Aorta (tissue), 5 donors: ENCODE results near the gene PRKAG1. TPM values are rescaled to one million over a fixed set of nuclear protein-coding genes. Genes with fewer than 3 reads are reported as not detected.

Experiments used
- ATAC-seq: fragments of 200-7000 bp; cut with Tn5 transposase; one replicate; pipeline ENCODE4 v1.9.1; 2022; ENCODE audit warnings: moderate library complexity; ENCODE audit not compliant: low FRiP score
- DNase-seq, 2 donors: peaks; one replicate each; pipeline ENCODE4 v3.0.0-alpha.2; 2020
- H3K27ac ChIP-seq, 2 donors: one replicate each; pipeline ENCODE4 v1.5.1; 2013; ENCODE audit warnings: low read length in 2 of 2, mild to moderate bottlenecking in 2 of 2, moderate library complexity in 2 of 2, control low read depth in 1 of 2, inconsistent platforms in 1 of 2, low read depth in 1 of 2
- H3K27me3 ChIP-seq, 2 donors: one replicate each; pipeline ENCODE4 v1.6.1; 2013; ENCODE audit warnings: control low read depth in 1 of 2, low read length in 1 of 2, mild to moderate bottlenecking in 1 of 2, moderate library complexity in 1 of 2; ENCODE audit not compliant: insufficient read depth in 2 of 2, control insufficient read depth in 1 of 2
- H3K36me3 ChIP-seq, 2 donors: one replicate each; pipeline ENCODE4 v1.6.1; 2013; ENCODE audit warnings: control low read depth in 1 of 2, low read length in 1 of 2, mild to moderate bottlenecking in 1 of 2; ENCODE audit not compliant: insufficient read depth in 2 of 2, control insufficient read depth in 1 of 2
- H3K4me1 ChIP-seq, 2 donors: one replicate each; pipeline ENCODE4 v1.6.1; 2013; ENCODE audit warnings: low read length in 2 of 2, control low read depth in 1 of 2, mild to moderate bottlenecking in 1 of 2, moderate library complexity in 1 of 2; ENCODE audit not compliant: insufficient read depth in 2 of 2, control insufficient read depth in 1 of 2
- H3K4me3 ChIP-seq, 2 donors: one replicate each; pipeline ENCODE4 v1.5.1; 2013; ENCODE audit warnings: low read length in 2 of 2, control low read depth in 1 of 2, mild to moderate bottlenecking in 1 of 2
- H3K9me3 ChIP-seq: one replicate; pipeline ENCODE4 v1.6.1; 2013; ENCODE audit warnings: mild to moderate bottlenecking, low read length; ENCODE audit not compliant: control insufficient read depth
- WGBS, 2 donors: extraction: QIAGEN DNeasy Blood & Tissue Kit; methylation state at CpG; one replicate each; pipeline ENCODE4 v1.1.7; 2013; 5-methylcytosine and 5-hydroxymethylcytosine counted together
- intact Hi-C, 2 donors: fragments of 100-400 bp; cut with DNase I; formaldehyde crosslinking; loops; one replicate each; pipeline versions ENCODE4 v1.14.2 to v1.15.0; 2022
- polyA plus RNA-seq, 2 donors: library from polyadenylated mRNA; stranded (reverse); fragments of 200-250 nt; gene quantifications; one replicate each; pipeline ENCODE4 v1.2.3, GENCODE V29; 2013
- total RNA-seq, 2 donors: library from RNA; stranded (reverse); fragmentation: NEBNext Ultra II Directional; extraction: Animal tissue kit (Norgen Biotek cat#: 25700); gene quantifications; one replicate each; pipeline ENCODE4 v1.2.1, GENCODE V29; 2021
- donor health status: healthy with polysubstance abuse.
- donor health status: Bipolar disorder and iron deficiency.
- donor health status: DM: no; HTN: no; CAD: no.
- donor health status: DM: no; HTN: no; CAD: no.
- donor health status: DM: yes; HTN: yes; CAD: no.

The PRKAG1 gene
- total and polyA plus RNA-seq, 4 donors: 44.8 to 57.1 (median 49.3) TPM

GRCh38 chr12:48997719-48998496, 20.7 kb downstream of the PRKAG1 start:
- H3K4me3 ChIP-seq: peak overlapping the region; percentile 8 to 63
- H3K9me3 ChIP-seq: no peaks in the 10 kb centered on the region
- H3K27me3 ChIP-seq: no peaks in the 10 kb centered on the region
- H3K36me3 ChIP-seq: peaks cover 0 to 8% of the 10 kb centered on the region in 2 donors
- H3K27ac ChIP-seq: no peak overlapping the region
- intact Hi-C loops: loop anchor here in 1 of 2 donors (10.0 kb wide), 1 partner anchor 143 kb away; the partner anchor contains the start of gene DDX23
- WGBS, 2 donors: 4% methylated on average over 43 to 57 of the region's 57 CpGs
- no peaks in the 10 kb centered on the region for H3K4me1 ChIP-seq
- DNase-seq: peak in 1 of 2 donors; percentile 54
- ATAC-seq: peak; percentile 23

- intact Hi-C loops: loop anchor here in 1 of 2 donors (10.0 kb wide), 1 partner anchor 142 kb away; the partner anchor contains the start of gene DDX23
- H3K27ac ChIP-seq: no peak overlapping the region
- 18 to 21% methylated on average over 71 of the region's 71 CpGs for WGBS, 2 donors
These were observed 21.5 kb downstream of the PRKAG1 start for GRCh38 chr12:48996794-48997718.

GRCh38 chr12:48995086-48995879, 23.3 kb downstream of the PRKAG1 start:
- Histone ChIP-seq H3K27ac (no peak overlapping the region), H3K4me1 (no peaks in the 10 kb centered on the region), H3K27me3 (no peaks in the 10 kb centered on the region), H3K9me3 (no peaks in the 10 kb centered on the region), H3K4me3 (no peak overlapping the region), H3K36me3 (no peaks in the 10 kb centered on the region)
- peak; percentile 88 to 92 for DNase-seq
- WGBS, 2 donors: 4 to 6% methylated on average over 32 of the region's 32 CpGs
- ATAC-seq: peak; percentile 90
- intact Hi-C loops: loop anchor here in 1 of 2 donors (10.0 kb wide), 1 partner anchor 140 kb away; the partner anchor contains the start of gene DDX23

More at GRCh38 chr12:48996794-48997718, 21.5 kb downstream of the PRKAG1 start:
- DNase-seq (peak; percentile 85 to 93), ATAC-seq (peak; percentile 70)
- H3K36me3 ChIP-seq: peaks cover 0 to 4% of the 10 kb centered on the region in 2 donors
- no peaks in the 10 kb centered on the region for H3K9me3 ChIP-seq
- no peaks in the 10 kb centered on the region for H3K4me1 ChIP-seq
- H3K4me3 ChIP-seq: no peak overlapping the region
- no peaks in the 10 kb centered on the region for H3K27me3 ChIP-seq

GRCh38 chr12:48994224-48995085, 24.1 kb downstream of the PRKAG1 start:
- no peak overlapping the region for H3K27ac ChIP-seq
- no peak overlapping the region for H3K4me3 ChIP-seq
- ATAC-seq (no peak), DNase-seq (peak in 1 of 2 donors; percentile 41)
- H3K36me3 ChIP-seq: no peaks in the 10 kb centered on the region
- no peaks in the 10 kb centered on the region for H3K4me1 ChIP-seq
- WGBS, 2 donors: 25 to 31% methylated on average over 25 to 32 of the region's 32 CpGs
- H3K27me3 ChIP-seq: no peaks in the 10 kb centered on the region
- no peaks in the 10 kb centered on the region for H3K9me3 ChIP-seq
- intact Hi-C loops: loop anchor here in 1 of 2 donors (10.0 kb wide), 1 partner anchor 140 kb away; the partner anchor contains the start of gene DDX23

- Histone ChIP-seq H3K27ac (no peak overlapping the region), H3K4me1 (no peaks in the 10 kb centered on the region), H3K4me3 (no peak overlapping the region), H3K36me3 (no peaks in the 10 kb centered on the region), H3K27me3 (no peaks in the 10 kb centered on the region), H3K9me3 (no peaks in the 10 kb centered on the region)
- WGBS, 2 donors: 75 to 77% methylated on average over 3 of the region's 3 CpGs
- intact Hi-C loops: loop anchor here in 1 of 2 donors (10.0 kb wide), 1 partner anchor 139 kb away; the partner anchor contains the start of gene DDX23
- DNase-seq: no peak
- ATAC-seq: no peak
These were observed 24.8 kb downstream of the PRKAG1 start for GRCh38 chr12:48993787-48994186.

GRCh38 chr12:48991247-48992050, 27.1 kb downstream of the PRKAG1 start:
- H3K4me3 ChIP-seq: no peak overlapping the region
- 70 to 74% methylated on average over 8 of the region's 8 CpGs for WGBS, 2 donors
- no peaks in the 10 kb centered on the region for H3K9me3 ChIP-seq
- ATAC-seq: no peak
- H3K36me3 ChIP-seq: no peaks in the 10 kb centered on the region
- no peaks in the 10 kb centered on the region for H3K27me3 ChIP-seq
- no peak overlapping the region for H3K27ac ChIP-seq
- H3K4me1 ChIP-seq: no peaks in the 10 kb centered on the region
- DNase-seq: no peak
- intact Hi-C loops: loop anchor here in 1 of 2 donors (10.0 kb wide), 1 partner anchor 137 kb away; the partner anchor contains the start of gene DDX23

GRCh38 chr12:48990552-48990951, 28.0 kb downstream of the PRKAG1 start:
- DNase-seq: no peak
- no peaks in the 10 kb centered on the region for H3K9me3 ChIP-seq
- H3K4me3 ChIP-seq: no peak overlapping the region
- no peak overlapping the region for H3K27ac ChIP-seq
- no peaks in the 10 kb centered on the region for H3K27me3 ChIP-seq
- intact Hi-C loops: loop anchor here in 1 of 2 donors (10.0 kb wide), 1 partner anchor 136 kb away; the partner anchor contains the start of gene DDX23
- no peak for ATAC-seq
- H3K36me3 ChIP-seq: no peaks in the 10 kb centered on the region
- no peaks in the 10 kb centered on the region for H3K4me1 ChIP-seq
